Trophoblast cell (in vitro differentiated cells and primary cell): ENCODE measurements around the gene CYB5B.

ENCODE experiments used
- DNase-seq, 2 donors: peaks; one replicate each; pipeline ENCODE4 v3.0.0-alpha.2; 2016
- H2AFZ ChIP-seq: 2 replicates; pipeline ENCODE4 v1.6.1; 2013; ENCODE audit warnings: low read length, moderate library complexity, mild to moderate bottlenecking; ENCODE audit not compliant: insufficient read depth, poor library complexity
- H2AK5ac ChIP-seq: 2 replicates; pipeline ENCODE4 v1.6.1; 2013; ENCODE audit warnings: mild to moderate bottlenecking, low read length
- H2BK120ac ChIP-seq: 2 replicates; pipeline ENCODE4 v1.6.1; 2013; ENCODE audit warnings: low read length, mild to moderate bottlenecking, moderate library complexity; ENCODE audit not compliant: insufficient read depth, poor library complexity
- H2BK12ac ChIP-seq: 2 replicates; pipeline ENCODE4 v1.6.1; 2013; ENCODE audit warnings: mild to moderate bottlenecking, low read length, moderate library complexity
- H2BK5ac ChIP-seq: 2 replicates; pipeline ENCODE4 v1.6.1; 2013; ENCODE audit warnings: low read length, low read depth, moderate library complexity, mild to moderate bottlenecking; ENCODE audit not compliant: poor library complexity
- H3K14ac ChIP-seq: 2 replicates; pipeline ENCODE4 v1.6.1; 2013; ENCODE audit warnings: mild to moderate bottlenecking, low read length
- H3K18ac ChIP-seq: 2 replicates; pipeline ENCODE4 v1.6.1; 2013; ENCODE audit warnings: mild to moderate bottlenecking, low read length
- H3K23ac ChIP-seq: 2 replicates; pipeline ENCODE4 v1.6.1; 2013; ENCODE audit warnings: low read length
- H3K27ac ChIP-seq: 2 replicates; pipeline ENCODE4 v1.5.1; 2013; ENCODE audit warnings: low read depth, mild to moderate bottlenecking, inconsistent platforms, low read length, moderate library complexity
- H3K27me3 ChIP-seq: 2 replicates; pipeline ENCODE4 v1.6.1; 2013; ENCODE audit warnings: inconsistent platforms, mild to moderate bottlenecking, low read length, moderate library complexity; ENCODE audit not compliant: insufficient read depth
- H3K36me3 ChIP-seq, 2 experiments: 1 replicate in 1 of 2; 2 replicates in 1 of 2; pipeline ENCODE4 v1.6.1; 2013; ENCODE audit warnings: low read length in 2 of 2, mild to moderate bottlenecking in 2 of 2, moderate library complexity in 1 of 2; ENCODE audit not compliant: insufficient read depth in 2 of 2, control insufficient read depth in 1 of 2
- H3K4ac ChIP-seq: 2 replicates; pipeline ENCODE4 v1.6.1; 2013; ENCODE audit warnings: low read depth, mild to moderate bottlenecking, low read length, moderate library complexity
- H3K4me1 ChIP-seq, 2 experiments: 1 replicate in 1 of 2; 2 replicates in 1 of 2; pipeline ENCODE4 v1.6.1; 2013; ENCODE audit warnings: low read length in 2 of 2, mild to moderate bottlenecking in 2 of 2, moderate library complexity in 1 of 2; ENCODE audit not compliant: insufficient read depth in 2 of 2, control insufficient read depth in 1 of 2
- H3K4me2 ChIP-seq: 2 replicates; pipeline ENCODE4 v1.6.1; 2013; ENCODE audit warnings: inconsistent platforms, mild to moderate bottlenecking, low read length, moderate library complexity
- H3K4me3 ChIP-seq: 2 replicates; pipeline ENCODE4 v1.5.1; 2013; ENCODE audit warnings: mild to moderate bottlenecking, low read depth, low read length, inconsistent platforms
- H3K79me1 ChIP-seq: one replicate; pipeline ENCODE4 v1.6.1; 2013; ENCODE audit warnings: low read length
- H3K79me2 ChIP-seq: 2 replicates; pipeline ENCODE4 v1.6.1; 2013; ENCODE audit warnings: low read length, mild to moderate bottlenecking; ENCODE audit not compliant: control insufficient read depth, insufficient read depth, poor library complexity
- H3K9ac ChIP-seq: 2 replicates; pipeline ENCODE4 v1.6.1; 2013; ENCODE audit warnings: mild to moderate bottlenecking, low read length
- H3K9me3 ChIP-seq: 2 replicates; pipeline ENCODE4 v1.6.1; 2013; ENCODE audit warnings: low read depth, mild to moderate bottlenecking, control low read depth, inconsistent platforms, low read length; ENCODE audit not compliant: insufficient read depth
- H4K12ac ChIP-seq: 2 replicates; pipeline ENCODE4 v1.6.1; 2013; ENCODE audit warnings: low read depth, mild to moderate bottlenecking, low read length, moderate library complexity
- H4K8ac ChIP-seq: 2 replicates; pipeline ENCODE4 v1.6.1; 2013; ENCODE audit warnings: low read depth, mild to moderate bottlenecking, low read length, moderate library complexity
- H4K91ac ChIP-seq: one replicate; pipeline ENCODE4 v1.6.1; 2013; ENCODE audit warnings: low read depth, mild to moderate bottlenecking, low read length, moderate library complexity
- WGBS: extraction: QIAGEN DNeasy Blood & Tissue Kit; methylation state at CpG from one replicate; pipeline ENCODE4 v1.1.7; 2013; ENCODE audit warnings: missing lambda C conversion rate; ENCODE audit not compliant: insufficient read length, insufficient coverage; ENCODE audit errors: extremely low coverage; 5-methylcytosine and 5-hydroxymethylcytosine counted together

CYB5B gene

GRCh38 chr16:69495821-69496220 lies 71.4 kb downstream of the CYB5B start:
- no peak overlapping the region for H3K9ac ChIP-seq
- no peak overlapping the region for H3K27ac ChIP-seq
- no peak overlapping the region for H4K8ac ChIP-seq
- H3K4ac ChIP-seq, result no peak overlapping the region
- no peak overlapping the region for H3K14ac ChIP-seq
- H2BK12ac ChIP-seq, result no peak overlapping the region
- H2AFZ ChIP-seq, result no peak overlapping the region
- no peak overlapping the region for H4K12ac ChIP-seq
- H3K23ac ChIP-seq, result no peak overlapping the region
- no peak overlapping the region for H3K4me3 ChIP-seq
- H3K18ac ChIP-seq, result no peak overlapping the region
- H2BK5ac ChIP-seq, result no peak overlapping the region
- no peaks in the 10 kb centered on the region for H3K36me3 ChIP-seq
- no peak overlapping the region for H3K4me2 ChIP-seq
- H2BK120ac ChIP-seq, result no peak overlapping the region
- H3K4me1 ChIP-seq, result no peaks in the 10 kb centered on the region
- no peak overlapping the region for H2AK5ac ChIP-seq
- H3K79me1 ChIP-seq, result no peaks in the 10 kb centered on the region
- H4K91ac ChIP-seq, result no peak overlapping the region
- H3K9me3 ChIP-seq, result no peaks in the 10 kb centered on the region
- no peak for DNase-seq
- WGBS, result no CpG with 5 or more reads among the region's 9 CpGs
- H3K79me2 ChIP-seq, result no peaks in the 10 kb centered on the region
- no peaks in the 10 kb centered on the region for H3K27me3 ChIP-seq

DNA sequence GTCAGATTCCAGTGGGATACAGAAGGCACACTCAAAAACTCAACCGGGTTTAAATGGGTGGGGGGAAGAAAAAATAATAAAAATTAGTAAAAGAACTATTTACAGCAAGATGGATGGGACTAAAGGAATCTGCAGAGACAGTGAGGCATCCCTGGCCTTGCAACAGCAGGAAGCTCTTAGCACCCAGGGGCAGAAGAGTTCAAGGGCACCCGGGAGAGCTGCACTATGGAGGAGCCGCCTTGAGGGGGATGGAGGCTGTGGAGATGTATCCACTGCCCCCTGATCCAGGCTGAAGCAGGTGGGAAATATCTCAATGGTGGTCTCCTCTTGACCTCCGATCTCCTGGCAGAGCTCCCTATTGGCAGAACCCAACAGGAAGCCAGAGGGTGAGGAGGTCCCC lies 72.0 kb downstream of the CYB5B start:
- Histone ChIP-seq H2AFZ (no peak overlapping the region), H4K12ac (no peak overlapping the region), H3K9me3 (no peaks in the 10 kb centered on the region), H4K8ac (no peak overlapping the region), H3K9ac (no peak overlapping the region), H3K36me3 (no peaks in the 10 kb centered on the region), H3K4me3 (no peak overlapping the region), H3K4me2 (no peak overlapping the region), H2BK120ac (no peak overlapping the region), H2BK12ac (no peak overlapping the region), H3K4ac (no peak overlapping the region), H3K18ac (no peak overlapping the region), H3K23ac (no peak overlapping the region), H3K14ac (no peak overlapping the region), H3K79me1 (no peaks in the 10 kb centered on the region), H2BK5ac (no peak overlapping the region), H3K4me1 (no peaks in the 10 kb centered on the region), H4K91ac (no peak overlapping the region), H2AK5ac (no peak overlapping the region), H3K79me2 (no peaks in the 10 kb centered on the region), H3K27ac (no peak overlapping the region), H3K27me3 (no peaks in the 10 kb centered on the region)
- no peak for DNase-seq
- WGBS, result no CpG with 5 or more reads among the region's 4 CpGs

DNA sequence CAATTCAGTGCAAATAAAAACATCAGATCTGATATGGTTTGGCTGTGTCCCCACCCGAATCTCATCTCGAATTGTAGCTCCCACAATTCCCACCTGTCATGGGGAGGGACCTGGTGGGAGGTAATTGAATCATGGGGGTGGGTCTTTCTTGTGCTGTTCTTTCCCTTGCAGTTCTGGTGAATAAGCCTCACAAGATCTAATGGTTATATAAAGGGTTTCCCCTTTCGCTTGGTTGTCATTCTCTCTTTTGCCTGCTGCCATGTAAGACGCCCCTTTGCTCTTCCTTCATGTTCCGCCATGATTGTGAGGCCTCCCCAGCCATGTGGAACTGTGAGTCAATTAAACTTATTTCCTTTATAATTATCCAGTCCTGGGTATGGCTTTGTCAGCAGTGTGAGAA lies 72.5 kb downstream of the CYB5B start:
- no peak overlapping the region for H3K14ac ChIP-seq
- H3K23ac ChIP-seq, result no peak overlapping the region
- H4K8ac ChIP-seq, result no peak overlapping the region
- H3K36me3 ChIP-seq, result no peaks in the 10 kb centered on the region
- H2AK5ac ChIP-seq, result no peak overlapping the region
- H2BK120ac ChIP-seq, result no peak overlapping the region
- no peak overlapping the region for H3K4ac ChIP-seq
- H3K79me1 ChIP-seq, result no peaks in the 10 kb centered on the region
- H3K4me3 ChIP-seq, result no peak overlapping the region
- no peak overlapping the region for H2BK5ac ChIP-seq
- H3K9ac ChIP-seq, result no peak overlapping the region
- no peak for DNase-seq
- H2AFZ ChIP-seq, result no peak overlapping the region
- no peak overlapping the region for H2BK12ac ChIP-seq
- no peaks in the 10 kb centered on the region for H3K4me1 ChIP-seq
- no peaks in the 10 kb centered on the region for H3K27me3 ChIP-seq
- H3K79me2 ChIP-seq, result no peaks in the 10 kb centered on the region
- no peak overlapping the region for H4K91ac ChIP-seq
- H3K4me2 ChIP-seq, result no peak overlapping the region
- H4K12ac ChIP-seq, result no peak overlapping the region
- no peaks in the 10 kb centered on the region for H3K9me3 ChIP-seq
- H3K27ac ChIP-seq, result no peak overlapping the region
- no CpG with 5 or more reads among the region's 5 CpGs for WGBS
- H3K18ac ChIP-seq, result no peak overlapping the region

- Histone ChIP-seq H3K4me1 (no peaks in the 10 kb centered on the region), H3K18ac (no peak overlapping the region), H3K27ac (no peak overlapping the region), H4K91ac (no peak overlapping the region), H2BK120ac (no peak overlapping the region), H2BK12ac (no peak overlapping the region), H3K23ac (no peak overlapping the region), H3K79me1 (no peaks in the 10 kb centered on the region), H3K79me2 (no peaks in the 10 kb centered on the region), H4K8ac (no peak overlapping the region), H3K27me3 (no peaks in the 10 kb centered on the region), H2AK5ac (no peak overlapping the region), H4K12ac (no peak overlapping the region), H3K36me3 (no peaks in the 10 kb centered on the region), H3K4me3 (no peak overlapping the region), H2AFZ (no peak overlapping the region), H3K9me3 (no peaks in the 10 kb centered on the region), H3K9ac (no peak overlapping the region), H3K4me2 (no peak overlapping the region), H3K4ac (no peak overlapping the region), H2BK5ac (no peak overlapping the region), H3K14ac (no peak overlapping the region)
- no CpG with 5 or more reads among the region's 16 CpGs for WGBS
- no peak for DNase-seq
These were observed 73.6 kb downstream of the CYB5B start for GRCh38 chr16:69497876-69498596.
